Measurements from ENCODE around the gene COL13A1. TPM values are rescaled to one million over a fixed set of nuclear protein-coding genes. Genes with fewer than 3 reads are reported as not detected.

Gene COL13A1
- total RNA-seq, 6 donors from 2014 or later, result 4.3 to 21.2 (median 10.4) TPM

GRCh38 chr10:69842882-69843281 lies 41.2 kb downstream of the COL13A1 start:
- Histone ChIP-seq H3K27me3 (no peaks in the 10 kb centered on the region), H3K4me1 (peaks cover 10 to 14% (median 13%) of the 10 kb centered on the region in 4 donors), H3K36me3 (no peaks in the 10 kb centered on the region), H3K27ac (no peak overlapping the region), H3K4me3 (no peak overlapping the region), H3K9me3 (no peaks in the 10 kb centered on the region)
- no peak for ATAC-seq (ENCODE audit: low FRiP score in 2 of 2)
- no peak for TF ChIP-seq POLR2A (IDR thresholded peaks at IDR 0.05)
- no peak for TF ChIP-seq POLR2AphosphoS5 (IDR thresholded peaks at IDR 0.05)
- no peak for TF ChIP-seq EP300 (IDR thresholded peaks at IDR 0.05)
- no peak for DNase-seq
- 81 to 85% methylated on average over 9 to 10 of the region's 10 CpGs for WGBS, 2 donors

- H3K27me3 ChIP-seq, result no peaks in the 10 kb centered on the region
- TF ChIP-seq POLR2A (IDR thresholded peaks at IDR 0.05) (no peak), EP300 (IDR thresholded peaks at IDR 0.05) (no peak), CTCF (IDR thresholded peaks at IDR 0.05) (no peak), POLR2AphosphoS5 (IDR thresholded peaks at IDR 0.05) (no peak)
- H3K36me3 ChIP-seq, result no peaks in the 10 kb centered on the region
- ATAC-seq (ENCODE audit: low FRiP score in 2 of 2), result no peak
- H3K9me3 ChIP-seq, result no peaks in the 10 kb centered on the region
- no peak for DNase-seq
- H3K4me3 ChIP-seq, result no peak overlapping the region
- peaks cover 10 to 14% (median 13%) of the 10 kb centered on the region in 4 donors for H3K4me1 ChIP-seq
- 88 to 95% methylated on average over 6 of the region's 6 CpGs for WGBS, 2 donors
- no peak overlapping the region for H3K27ac ChIP-seq
Measured at GRCh38 chr10:69843923-69844322, 42.2 kb downstream of the COL13A1 start.

GRCh38 chr10:69844698-69845097 lies 43.0 kb downstream of the COL13A1 start:
- no peak for ATAC-seq (ENCODE audit: low FRiP score in 2 of 2)
- H3K27me3 ChIP-seq, result no peaks in the 10 kb centered on the region
- no peak for TF ChIP-seq EP300 (IDR thresholded peaks at IDR 0.05)
- no peaks in the 10 kb centered on the region for H3K36me3 ChIP-seq
- peaks cover 10 to 14% (median 13%) of the 10 kb centered on the region in 4 donors for H3K4me1 ChIP-seq
- no peak for DNase-seq
- H3K9me3 ChIP-seq, result no peaks in the 10 kb centered on the region
- H3K4me3 ChIP-seq, result no peak overlapping the region
- WGBS, 2 donors, result 67 to 85% methylated on average over 2 of the region's 2 CpGs
- H3K27ac ChIP-seq, result no peak overlapping the region

GRCh38 chr10:69845574-69846292 lies 44.0 kb downstream of the COL13A1 start:
- no peaks in the 10 kb centered on the region for H3K36me3 ChIP-seq
- H3K9me3 ChIP-seq, result no peaks in the 10 kb centered on the region
- TF ChIP-seq POLR2AphosphoS5 (IDR thresholded peaks at IDR 0.05), result peak in 1 of 2 donors; percentile 26
- TF ChIP-seq CTCF (IDR thresholded peaks at IDR 0.05), result no peak
- TF ChIP-seq EP300 (IDR thresholded peaks at IDR 0.05), result peak in 2 of 4 donors; percentile 26 to 34
- TF ChIP-seq POLR2A (IDR thresholded peaks at IDR 0.05), result no peak
- peaks cover 10 to 14% (median 13%) of the 10 kb centered on the region in 4 donors for H3K4me1 ChIP-seq
- 21 to 32% methylated on average over 5 to 6 of the region's 6 CpGs for WGBS, 2 donors
- peak overlapping the region in 1 of 4 donors; percentile 34 for H3K27ac ChIP-seq
- H3K27me3 ChIP-seq, result no peaks in the 10 kb centered on the region
- H3K4me3 ChIP-seq, result no peak overlapping the region
- ATAC-seq (ENCODE audit: low FRiP score in 2 of 2) (peak in 1 of 2 donors; percentile 4), DNase-seq (peak in 1 of 2 donors; percentile 31)

- H3K27me3 ChIP-seq, result no peaks in the 10 kb centered on the region
- TF ChIP-seq POLR2A (IDR thresholded peaks at IDR 0.05), result no peak
- TF ChIP-seq CTCF (IDR thresholded peaks at IDR 0.05), result no peak
- TF ChIP-seq POLR2AphosphoS5 (IDR thresholded peaks at IDR 0.05), result no peak
- TF ChIP-seq EP300 (IDR thresholded peaks at IDR 0.05), result no peak
- WGBS, 2 donors, result 28 to 31% methylated on average over 9 to 14 of the region's 14 CpGs
- ATAC-seq (ENCODE audit: low FRiP score in 2 of 2), result peak in 1 of 2 donors; percentile 5
- H3K9me3 ChIP-seq, result no peaks in the 10 kb centered on the region
- peaks cover 10 to 14% (median 13%) of the 10 kb centered on the region in 4 donors for H3K4me1 ChIP-seq
- no peaks in the 10 kb centered on the region for H3K36me3 ChIP-seq
- peak overlapping the region in 1 of 4 donors; percentile 34 for H3K27ac ChIP-seq
- H3K4me3 ChIP-seq, result no peak overlapping the region
- DNase-seq, result no peak
Measured at GRCh38 chr10:69846293-69846921, 44.7 kb downstream of the COL13A1 start.

Data from upper lobe of left lung (tissue), 6 donors.